OCI-LY1 (cell line): ENCODE results near the gene TYMS.

ENCODE experiments used
- EZH2 ChIP-seq: fragments of 200-600 bp; sonication (generic), shearing (Covaris generic); IDR thresholded peaks from 2 replicates; pipeline ENCODE4 v1.8.0; 2017; ENCODE audit warnings: borderline replicate concordance, mixed run types, mild to moderate bottlenecking, antibody characterized with exemption, low read length, moderate library complexity, mixed read lengths
- TF ChIP-seq, protein P1 (sequence below): fragments of 200-600 bp; sonication (generic), shearing (Covaris generic); IDR thresholded peaks from 2 replicates; pipeline ENCODE4 v1.5.1; 2017; ENCODE audit warnings: mild to moderate bottlenecking, antibody characterized with exemption, low read length, moderate library complexity, mixed read lengths

DNA sequence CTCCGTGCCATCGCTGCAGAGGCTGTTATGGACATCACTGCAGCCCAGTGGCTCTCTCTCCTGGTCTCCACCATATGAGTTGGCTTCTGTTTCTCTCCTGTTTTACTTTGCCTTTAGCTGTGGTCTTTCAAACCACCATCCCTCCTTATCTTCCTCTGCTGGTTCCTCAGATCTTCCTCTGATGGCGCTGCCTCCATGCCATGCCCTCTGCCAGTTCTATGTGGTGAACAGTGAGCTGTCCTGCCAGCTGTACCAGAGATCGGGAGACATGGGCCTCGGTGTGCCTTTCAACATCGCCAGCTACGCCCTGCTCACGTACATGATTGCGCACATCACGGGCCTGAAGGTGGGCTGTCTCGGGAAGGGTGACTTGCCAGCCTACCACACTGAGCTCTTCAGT lies 13.1 kb downstream of the TYMS start:
- TF ChIP-seq, protein P1, sequence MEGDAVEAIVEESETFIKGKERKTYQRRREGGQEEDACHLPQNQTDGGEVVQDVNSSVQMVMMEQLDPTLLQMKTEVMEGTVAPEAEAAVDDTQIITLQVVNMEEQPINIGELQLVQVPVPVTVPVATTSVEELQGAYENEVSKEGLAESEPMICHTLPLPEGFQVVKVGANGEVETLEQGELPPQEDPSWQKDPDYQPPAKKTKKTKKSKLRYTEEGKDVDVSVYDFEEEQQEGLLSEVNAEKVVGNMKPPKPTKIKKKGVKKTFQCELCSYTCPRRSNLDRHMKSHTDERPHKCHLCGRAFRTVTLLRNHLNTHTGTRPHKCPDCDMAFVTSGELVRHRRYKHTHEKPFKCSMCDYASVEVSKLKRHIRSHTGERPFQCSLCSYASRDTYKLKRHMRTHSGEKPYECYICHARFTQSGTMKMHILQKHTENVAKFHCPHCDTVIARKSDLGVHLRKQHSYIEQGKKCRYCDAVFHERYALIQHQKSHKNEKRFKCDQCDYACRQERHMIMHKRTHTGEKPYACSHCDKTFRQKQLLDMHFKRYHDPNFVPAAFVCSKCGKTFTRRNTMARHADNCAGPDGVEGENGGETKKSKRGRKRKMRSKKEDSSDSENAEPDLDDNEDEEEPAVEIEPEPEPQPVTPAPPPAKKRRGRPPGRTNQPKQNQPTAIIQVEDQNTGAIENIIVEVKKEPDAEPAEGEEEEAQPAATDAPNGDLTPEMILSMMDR, result no peak
- TF ChIP-seq EZH2, result no peak
